Mesenchymal stem cell (in vitro differentiated cells and primary cell): ENCODE results near the gene PTGFRN.

Experiments used
- DNase-seq: peaks from one replicate; pipeline ENCODE4 v3.0.0-alpha.2; 2013
- H2AFZ ChIP-seq: one replicate; pipeline ENCODE4 v1.6.1; 2013; ENCODE audit warnings: low read depth, mild to moderate bottlenecking, control low read depth, inconsistent platforms, low read length, moderate library complexity
- H2AK5ac ChIP-seq: 2 replicates; pipeline ENCODE4 v1.6.1; 2013; ENCODE audit warnings: low read length, moderate library complexity, mild to moderate bottlenecking, inconsistent platforms; ENCODE audit not compliant: severe bottlenecking
- H2BK120ac ChIP-seq: one replicate; pipeline ENCODE4 v1.6.1; 2013; ENCODE audit warnings: low read depth, mild to moderate bottlenecking, inconsistent platforms, low read length, moderate library complexity
- H2BK12ac ChIP-seq, 2 experiments: one replicate each; pipeline ENCODE4 v1.6.1; 2013; ENCODE audit warnings: inconsistent platforms in 2 of 2, low read length in 2 of 2, mild to moderate bottlenecking in 2 of 2, moderate library complexity in 2 of 2, control low read depth in 1 of 2
- H2BK15ac ChIP-seq: one replicate; pipeline ENCODE4 v1.6.1; 2013; ENCODE audit warnings: mild to moderate bottlenecking, low read depth, inconsistent platforms; ENCODE audit not compliant: poor library complexity, severe bottlenecking
- H2BK5ac ChIP-seq: 2 replicates; pipeline ENCODE4 v1.6.1; 2013; ENCODE audit warnings: low read depth, mild to moderate bottlenecking, low read length, control low read depth, inconsistent platforms; ENCODE audit not compliant: poor library complexity, severe bottlenecking
- H3K14ac ChIP-seq, 2 experiments: one replicate each; pipeline ENCODE4 v1.6.1; 2013; ENCODE audit warnings: inconsistent platforms in 2 of 2, low read length in 2 of 2, control low read depth in 1 of 2, mild to moderate bottlenecking in 1 of 2, moderate library complexity in 1 of 2
- H3K18ac ChIP-seq, 2 experiments: one replicate each; pipeline ENCODE4 v1.6.1; 2013; ENCODE audit warnings: inconsistent platforms in 2 of 2, low read length in 2 of 2, control low read depth in 1 of 2, low read depth in 1 of 2, mild to moderate bottlenecking in 1 of 2
- H3K23ac ChIP-seq, 2 experiments: one replicate each; pipeline ENCODE4 v1.6.1; 2013; ENCODE audit warnings: inconsistent platforms in 2 of 2, low read length in 2 of 2, mild to moderate bottlenecking in 2 of 2, moderate library complexity in 2 of 2, control low read depth in 1 of 2
- H3K27ac ChIP-seq: 2 replicates; pipeline ENCODE4 v1.5.1; 2013; ENCODE audit warnings: mild to moderate bottlenecking, moderate library complexity, low read length, control low read depth, inconsistent platforms; ENCODE audit not compliant: poor library complexity, severe bottlenecking
- H3K27me3 ChIP-seq, 2 experiments: 2 replicates each; pipeline versions ENCODE4 v1.6.1 to v1.7.0; 2013; ENCODE audit warnings: low read length in 2 of 2, mild to moderate bottlenecking in 2 of 2, moderate library complexity in 2 of 2, control low read depth in 1 of 2, inconsistent platforms in 1 of 2; ENCODE audit not compliant: control insufficient read depth in 1 of 2, insufficient read depth in 1 of 2
- H3K36me3 ChIP-seq, 2 experiments: 2 replicates each; pipeline versions ENCODE4 v1.6.1 to v1.7.0; 2013; ENCODE audit warnings: low read length in 2 of 2, control low read depth in 1 of 2, inconsistent platforms in 1 of 2, low read depth in 1 of 2, mild to moderate bottlenecking in 1 of 2; ENCODE audit not compliant: insufficient read depth in 2 of 2, control insufficient read depth in 1 of 2
- H3K4ac ChIP-seq, 2 experiments: one replicate each; pipeline ENCODE4 v1.6.1; 2013; ENCODE audit warnings: inconsistent platforms in 2 of 2, low read length in 2 of 2, mild to moderate bottlenecking in 2 of 2, moderate library complexity in 2 of 2, control low read depth in 1 of 2, low read depth in 1 of 2
- H3K4me1 ChIP-seq: 2 replicates; pipeline ENCODE4 v1.6.1; 2013; ENCODE audit warnings: low read depth, low read length, control low read depth; ENCODE audit not compliant: control insufficient read depth, insufficient read depth
- H3K4me2 ChIP-seq: 2 replicates; pipeline ENCODE4 v1.6.1; 2013; ENCODE audit warnings: low read length, mild to moderate bottlenecking, inconsistent platforms; ENCODE audit not compliant: poor library complexity, severe bottlenecking
- H3K4me3 ChIP-seq, 2 experiments: 2 replicates each; pipeline versions ENCODE4 v1.5.1 to v1.7.0; 2013; ENCODE audit warnings: low read length in 2 of 2, mild to moderate bottlenecking in 2 of 2, control low read depth in 1 of 2, low read depth in 1 of 2; ENCODE audit not compliant: insufficient read depth in 1 of 2
- H3K79me1 ChIP-seq: replicated peaks from 2 replicates; pipeline ENCODE4 v1.6.1; 2013; ENCODE audit warnings: mild to moderate bottlenecking, control low read depth, low read length, inconsistent platforms; ENCODE audit not compliant: poor library complexity, severe bottlenecking
- H3K9ac ChIP-seq: 2 replicates; pipeline ENCODE4 v1.7.0; 2013; ENCODE audit warnings: mild to moderate bottlenecking, low read length, moderate library complexity
- H3K9me3 ChIP-seq: 2 replicates; pipeline ENCODE4 v1.7.0; 2013; ENCODE audit warnings: mild to moderate bottlenecking, low read length; ENCODE audit not compliant: control insufficient read depth
- H4K8ac ChIP-seq: one replicate; pipeline ENCODE4 v1.6.1; 2013; ENCODE audit warnings: inconsistent platforms, mild to moderate bottlenecking, low read length, moderate library complexity
- H4K91ac ChIP-seq: one replicate; pipeline ENCODE4 v1.6.1; 2013; ENCODE audit warnings: mild to moderate bottlenecking, low read length, inconsistent platforms
- WGBS: methylation state at CpG from one replicate; pipeline ENCODE4 v1.1.7; 2013; ENCODE audit warnings: mixed read lengths; 5-methylcytosine and 5-hydroxymethylcytosine counted together

PTGFRN gene

GRCh38 chr1:117032266-117032665, 122.5 kb downstream of the PTGFRN start:
- Histone ChIP-seq H3K9ac (no peak overlapping the region), H2AK5ac (no peak overlapping the region), H3K36me3 (no peaks in the 10 kb centered on the region), H2BK5ac (no peak overlapping the region), H2BK15ac (no peak overlapping the region), H3K23ac (no peak overlapping the region), H2BK120ac (no peak overlapping the region), H3K4me3 (no peak overlapping the region), H3K27me3 (peaks cover 0 to 5% of the 10 kb centered on the region in 2 experiments), H3K4me2 (no peak overlapping the region), H2AFZ (no peak overlapping the region), H2BK12ac (no peak overlapping the region), H3K79me1 (no peaks in the 10 kb centered on the region), H3K18ac (no peak overlapping the region), H3K14ac (no peak overlapping the region), H4K8ac (no peak overlapping the region), H3K27ac (no peak overlapping the region), H4K91ac (no peak overlapping the region), H3K4ac (no peak overlapping the region), H3K4me1 (peaks cover 5% of the 10 kb centered on the region), H3K9me3 (no peaks in the 10 kb centered on the region)
- DNase-seq = no peak
- 87% methylated on average over 3 of the region's 3 CpGs for WGBS

DNA sequence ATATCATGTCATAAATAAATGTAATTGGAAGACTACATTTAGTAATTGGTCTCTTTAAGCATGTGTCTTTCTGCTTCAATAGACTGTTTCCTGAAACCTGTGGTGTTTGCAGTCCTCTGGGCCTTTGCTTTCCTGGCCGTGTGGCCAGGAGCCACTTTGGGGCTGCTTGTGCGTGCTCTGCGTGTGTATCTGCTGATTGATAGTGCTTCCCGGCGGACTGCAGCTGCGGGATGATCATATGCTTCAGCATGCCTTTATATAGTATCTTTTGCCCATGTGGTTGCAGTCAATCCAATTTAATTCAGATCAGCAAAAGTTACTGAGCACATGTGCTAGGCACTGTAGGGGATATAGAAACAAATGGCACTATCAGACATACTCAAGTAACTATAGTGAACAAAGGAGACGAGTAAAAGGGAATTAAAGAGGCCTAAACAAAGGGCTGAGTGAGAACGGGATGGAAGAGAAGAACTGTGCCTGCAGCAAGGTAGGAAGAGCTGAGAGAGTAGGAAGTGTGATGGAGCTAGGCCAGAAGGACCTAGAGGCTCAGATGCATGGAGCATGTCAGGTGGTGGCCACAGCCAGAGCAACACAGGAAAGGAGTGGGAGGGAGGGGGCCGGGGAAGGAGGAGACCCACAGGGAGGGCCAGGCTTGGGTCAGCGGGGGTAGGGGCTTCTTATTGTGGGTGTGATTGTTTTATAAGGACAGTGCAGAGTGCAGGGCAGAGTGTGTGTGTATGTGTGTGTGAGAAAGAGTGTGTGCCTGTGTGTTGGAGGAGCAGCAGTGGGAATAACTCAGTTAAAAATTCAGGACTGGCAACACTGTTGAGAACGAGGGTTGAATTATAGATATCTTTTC, 123.2 kb downstream of the PTGFRN start:
- H3K4me3 ChIP-seq = no peak overlapping the region
- no peak overlapping the region for H4K8ac ChIP-seq
- H3K4ac ChIP-seq = no peak overlapping the region
- no peak overlapping the region for H2AFZ ChIP-seq
- H2BK120ac ChIP-seq = no peak overlapping the region
- H2BK5ac ChIP-seq = no peak overlapping the region
- no peaks in the 10 kb centered on the region for H3K9me3 ChIP-seq
- no peak overlapping the region for H3K9ac ChIP-seq
- H3K14ac ChIP-seq = no peak overlapping the region
- DNase-seq = no peak
- no peaks in the 10 kb centered on the region for H3K36me3 ChIP-seq
- peaks cover 0 to 5% of the 10 kb centered on the region in 2 experiments for H3K27me3 ChIP-seq
- no peak overlapping the region for H3K27ac ChIP-seq
- 80% methylated on average over 10 of the region's 11 CpGs for WGBS
- H3K4me1 ChIP-seq = peaks cover 5% of the 10 kb centered on the region
- H3K23ac ChIP-seq = no peak overlapping the region
- H2AK5ac ChIP-seq = no peak overlapping the region
- no peak overlapping the region for H3K18ac ChIP-seq
- no peak overlapping the region for H2BK15ac ChIP-seq
- no peaks in the 10 kb centered on the region for H3K79me1 ChIP-seq
- H3K4me2 ChIP-seq = no peak overlapping the region
- no peak overlapping the region for H2BK12ac ChIP-seq
- H4K91ac ChIP-seq = no peak overlapping the region

GRCh38 chr1:117033772-117034171, 124.1 kb downstream of the PTGFRN start:
- Histone ChIP-seq H3K23ac (no peak overlapping the region), H4K91ac (no peak overlapping the region), H3K4ac (no peak overlapping the region), H3K9ac (no peak overlapping the region), H3K4me2 (no peak overlapping the region), H2BK12ac (no peak overlapping the region), H4K8ac (no peak overlapping the region), H3K18ac (no peak overlapping the region), H2BK5ac (no peak overlapping the region), H3K27me3 (no peaks in the 10 kb centered on the region), H3K9me3 (no peaks in the 10 kb centered on the region), H2BK120ac (no peak overlapping the region), H2AK5ac (no peak overlapping the region), H3K79me1 (no peaks in the 10 kb centered on the region), H3K14ac (no peak overlapping the region), H3K4me1 (peaks cover 5% of the 10 kb centered on the region), H3K4me3 (no peak overlapping the region), H2AFZ (no peak overlapping the region), H3K36me3 (no peaks in the 10 kb centered on the region), H2BK15ac (no peak overlapping the region), H3K27ac (no peak overlapping the region)
- DNase-seq = no peak
- WGBS = 61% methylated on average over 7 of the region's 7 CpGs

- Histone ChIP-seq H3K27me3 (no peaks in the 10 kb centered on the region), H3K4me2 (no peak overlapping the region), H3K9me3 (no peaks in the 10 kb centered on the region), H2BK12ac (no peak overlapping the region), H3K4me1 (peaks cover 5% of the 10 kb centered on the region), H2BK15ac (no peak overlapping the region), H3K14ac (no peak overlapping the region), H4K8ac (no peak overlapping the region), H2AK5ac (no peak overlapping the region), H3K36me3 (no peaks in the 10 kb centered on the region), H2BK120ac (no peak overlapping the region), H3K4me3 (no peak overlapping the region), H3K27ac (no peak overlapping the region), H2BK5ac (no peak overlapping the region), H2AFZ (no peak overlapping the region), H3K9ac (no peak overlapping the region), H3K23ac (no peak overlapping the region), H3K4ac (no peak overlapping the region), H3K18ac (no peak overlapping the region), H4K91ac (no peak overlapping the region), H3K79me1 (no peaks in the 10 kb centered on the region)
- 88% methylated on average over 7 of the region's 7 CpGs for WGBS
- no peak for DNase-seq
Measured at GRCh38 chr1:117034791-117035290, 125.1 kb downstream of the PTGFRN start.
